ENCODE results near the gene TUBA1C. TPM values are rescaled to one million over a fixed set of nuclear protein-coding genes. Genes with fewer than 3 reads are reported as not detected.

TUBA1C gene
- polyA plus RNA-seq, 1 donor from 2014 or later, result 63.0 TPM

DNA sequence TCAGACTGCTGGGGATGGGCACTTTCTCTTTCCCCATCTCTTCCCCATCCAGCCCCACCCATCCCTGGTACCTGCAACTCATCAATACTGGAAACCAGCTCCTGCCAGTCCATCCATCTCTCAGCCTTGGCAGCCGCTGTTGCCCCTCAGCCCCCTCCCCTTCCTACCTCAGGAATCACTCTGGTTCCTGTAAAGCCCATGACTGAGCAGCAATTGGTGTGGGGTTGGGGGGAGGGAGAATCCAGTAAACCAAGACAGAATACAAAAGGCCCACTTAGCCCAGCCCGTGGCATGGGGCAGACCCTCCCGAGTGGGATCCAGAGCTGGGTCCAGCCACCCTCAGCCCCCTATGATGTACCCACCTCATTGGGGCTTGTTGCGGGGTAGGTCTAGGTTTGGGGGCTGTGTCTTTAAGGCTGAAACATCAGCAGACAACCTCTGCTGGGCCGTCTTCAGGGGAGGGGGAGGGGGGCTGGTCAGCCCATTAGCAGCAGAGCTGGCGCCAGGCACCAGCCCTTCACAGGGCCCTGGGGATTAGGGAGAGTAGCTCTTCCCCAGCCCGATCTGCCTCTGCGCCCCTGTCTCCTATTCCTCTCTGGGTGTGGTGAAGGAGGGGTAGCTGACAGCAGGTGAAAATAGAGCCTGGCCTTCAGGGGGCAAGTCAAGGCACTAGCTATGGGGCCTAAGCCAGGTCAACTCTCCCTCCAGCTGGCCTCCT is 29.4 kb downstream of the TUBA1C start:
- Histone ChIP-seq H4K20me1 (ENCODE audit: insufficient read depth) (no peaks in the 10 kb centered on the region), H3K36me3 (ENCODE audit: insufficient read depth, low read length) (no peaks in the 10 kb centered on the region), H3F3A (ENCODE audit: insufficient read depth, low read length, poor library complexity, severe bottlenecking) (no peaks in the 10 kb centered on the region), H3K4me3 (ENCODE audit: low read length) (no peak overlapping the region), H3K9me3 (ENCODE audit: low read length) (no peaks in the 10 kb centered on the region), H3K9me2 (ENCODE audit: insufficient read depth, low read length) (no peaks in the 10 kb centered on the region), H2AFZ (ENCODE audit: low read depth, low read length) (no peak overlapping the region), H3K27me3 (ENCODE audit: insufficient read depth, low read depth, low read length) (peaks cover 63% of the 10 kb centered on the region), H3K4me2 (ENCODE audit: low read length) (no peak overlapping the region), H3K79me2 (replicated peaks; ENCODE audit: insufficient read depth, low read length) (no peaks in the 10 kb centered on the region), H3K9ac (ENCODE audit: low read length) (no peak overlapping the region), H3K27ac (ENCODE audit: low read length) (no peak overlapping the region)
- no peak for TF ChIP-seq SMC3 (conservative IDR thresholded peaks at IDR 0.05; ENCODE audit: poor library complexity)
- TF ChIP-seq RAD21 (conservative IDR thresholded peaks at IDR 0.05), result no peak
- TF ChIP-seq MXI1 (conservative IDR thresholded peaks at IDR 0.05; ENCODE audit: poor library complexity, severe bottlenecking), result no peak
- no peak for TF ChIP-seq POLR2AphosphoS5 (IDR thresholded peaks at IDR 0.05)
- TF ChIP-seq EP300 (conservative IDR thresholded peaks at IDR 0.05; ENCODE audit: poor library complexity, severe bottlenecking), result no peak
- TF ChIP-seq, protein P1, sequence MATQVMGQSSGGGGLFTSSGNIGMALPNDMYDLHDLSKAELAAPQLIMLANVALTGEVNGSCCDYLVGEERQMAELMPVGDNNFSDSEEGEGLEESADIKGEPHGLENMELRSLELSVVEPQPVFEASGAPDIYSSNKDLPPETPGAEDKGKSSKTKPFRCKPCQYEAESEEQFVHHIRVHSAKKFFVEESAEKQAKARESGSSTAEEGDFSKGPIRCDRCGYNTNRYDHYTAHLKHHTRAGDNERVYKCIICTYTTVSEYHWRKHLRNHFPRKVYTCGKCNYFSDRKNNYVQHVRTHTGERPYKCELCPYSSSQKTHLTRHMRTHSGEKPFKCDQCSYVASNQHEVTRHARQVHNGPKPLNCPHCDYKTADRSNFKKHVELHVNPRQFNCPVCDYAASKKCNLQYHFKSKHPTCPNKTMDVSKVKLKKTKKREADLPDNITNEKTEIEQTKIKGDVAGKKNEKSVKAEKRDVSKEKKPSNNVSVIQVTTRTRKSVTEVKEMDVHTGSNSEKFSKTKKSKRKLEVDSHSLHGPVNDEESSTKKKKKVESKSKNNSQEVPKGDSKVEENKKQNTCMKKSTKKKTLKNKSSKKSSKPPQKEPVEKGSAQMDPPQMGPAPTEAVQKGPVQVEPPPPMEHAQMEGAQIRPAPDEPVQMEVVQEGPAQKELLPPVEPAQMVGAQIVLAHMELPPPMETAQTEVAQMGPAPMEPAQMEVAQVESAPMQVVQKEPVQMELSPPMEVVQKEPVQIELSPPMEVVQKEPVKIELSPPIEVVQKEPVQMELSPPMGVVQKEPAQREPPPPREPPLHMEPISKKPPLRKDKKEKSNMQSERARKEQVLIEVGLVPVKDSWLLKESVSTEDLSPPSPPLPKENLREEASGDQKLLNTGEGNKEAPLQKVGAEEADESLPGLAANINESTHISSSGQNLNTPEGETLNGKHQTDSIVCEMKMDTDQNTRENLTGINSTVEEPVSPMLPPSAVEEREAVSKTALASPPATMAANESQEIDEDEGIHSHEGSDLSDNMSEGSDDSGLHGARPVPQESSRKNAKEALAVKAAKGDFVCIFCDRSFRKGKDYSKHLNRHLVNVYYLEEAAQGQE (IDR thresholded peaks at IDR 0.05; ENCODE audit: borderline replicate concordance), result no peak

DNA sequence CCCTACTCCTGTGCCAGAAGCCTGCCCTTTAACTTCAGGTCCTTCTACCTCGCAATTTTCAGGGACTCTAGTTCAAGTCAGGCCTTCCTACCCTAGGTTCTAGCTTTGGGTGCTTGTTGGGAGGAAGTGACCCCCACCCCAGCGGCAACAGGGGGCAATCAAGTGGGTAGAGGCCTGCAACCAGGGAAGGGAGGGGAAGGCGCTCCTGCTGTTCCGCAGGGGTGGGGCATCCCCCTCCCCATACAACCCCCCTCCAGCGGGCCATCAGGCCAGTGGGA is 29.9 kb downstream of the TUBA1C start:
- Histone ChIP-seq H3K27ac (ENCODE audit: low read length) (no peak overlapping the region), H3K9me3 (ENCODE audit: low read length) (no peaks in the 10 kb centered on the region), H3K27me3 (ENCODE audit: insufficient read depth, low read depth, low read length) (peaks cover 63% of the 10 kb centered on the region), H4K20me1 (ENCODE audit: insufficient read depth) (no peaks in the 10 kb centered on the region), H3K9me2 (ENCODE audit: insufficient read depth, low read length) (no peaks in the 10 kb centered on the region), H3K4me3 (ENCODE audit: low read length) (no peak overlapping the region), H3K9ac (ENCODE audit: low read length) (no peak overlapping the region), H2AFZ (ENCODE audit: low read depth, low read length) (no peak overlapping the region), H3K36me3 (ENCODE audit: insufficient read depth, low read length) (no peaks in the 10 kb centered on the region), H3K4me2 (ENCODE audit: low read length) (no peak overlapping the region), H3F3A (ENCODE audit: insufficient read depth, low read length, poor library complexity, severe bottlenecking) (no peaks in the 10 kb centered on the region), H3K79me2 (replicated peaks; ENCODE audit: insufficient read depth, low read length) (no peaks in the 10 kb centered on the region)
- no peak for TF ChIP-seq POLR2AphosphoS5 (IDR thresholded peaks at IDR 0.05)
- TF ChIP-seq, protein P2, sequence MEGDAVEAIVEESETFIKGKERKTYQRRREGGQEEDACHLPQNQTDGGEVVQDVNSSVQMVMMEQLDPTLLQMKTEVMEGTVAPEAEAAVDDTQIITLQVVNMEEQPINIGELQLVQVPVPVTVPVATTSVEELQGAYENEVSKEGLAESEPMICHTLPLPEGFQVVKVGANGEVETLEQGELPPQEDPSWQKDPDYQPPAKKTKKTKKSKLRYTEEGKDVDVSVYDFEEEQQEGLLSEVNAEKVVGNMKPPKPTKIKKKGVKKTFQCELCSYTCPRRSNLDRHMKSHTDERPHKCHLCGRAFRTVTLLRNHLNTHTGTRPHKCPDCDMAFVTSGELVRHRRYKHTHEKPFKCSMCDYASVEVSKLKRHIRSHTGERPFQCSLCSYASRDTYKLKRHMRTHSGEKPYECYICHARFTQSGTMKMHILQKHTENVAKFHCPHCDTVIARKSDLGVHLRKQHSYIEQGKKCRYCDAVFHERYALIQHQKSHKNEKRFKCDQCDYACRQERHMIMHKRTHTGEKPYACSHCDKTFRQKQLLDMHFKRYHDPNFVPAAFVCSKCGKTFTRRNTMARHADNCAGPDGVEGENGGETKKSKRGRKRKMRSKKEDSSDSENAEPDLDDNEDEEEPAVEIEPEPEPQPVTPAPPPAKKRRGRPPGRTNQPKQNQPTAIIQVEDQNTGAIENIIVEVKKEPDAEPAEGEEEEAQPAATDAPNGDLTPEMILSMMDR (IDR thresholded peaks at IDR 0.05; ENCODE audit: poor library complexity, severe bottlenecking), result no peak
- TF ChIP-seq RAD21 (conservative IDR thresholded peaks at IDR 0.05), result no peak
- TF ChIP-seq MXI1 (conservative IDR thresholded peaks at IDR 0.05; ENCODE audit: poor library complexity, severe bottlenecking), result no peak
- TF ChIP-seq EZH2 (IDR thresholded peaks at IDR 0.05; ENCODE audit: borderline replicate concordance, insufficient read depth, low read length, poor library complexity, severe bottlenecking), result no peak
- TF ChIP-seq, protein P1 (IDR thresholded peaks at IDR 0.05; ENCODE audit: borderline replicate concordance), result no peak
- no peak for TF ChIP-seq SMC3 (conservative IDR thresholded peaks at IDR 0.05; ENCODE audit: poor library complexity)
- no peak for TF ChIP-seq EP300 (conservative IDR thresholded peaks at IDR 0.05; ENCODE audit: poor library complexity, severe bottlenecking)
- TF ChIP-seq TAF1 (IDR thresholded peaks at IDR 0.05; ENCODE audit: low read depth), result no peak

All from neural cell (in vitro differentiated cells).